K562 (cell line): ENCODE results near the gene NINJ1.

Experiments
- YY1 ChIP-seq, 3 experiments: IDR thresholded peaks; 2 replicates each; pipeline ENCODE4 v1.6.1; 2011; ENCODE audit warnings: low read length in 2 of 3, mild to moderate bottlenecking in 2 of 3, moderate library complexity in 2 of 3, borderline replicate concordance in 1 of 3, control low read depth in 1 of 3, low read depth in 1 of 3; ENCODE audit not compliant: insufficient read depth in 3 of 3, insufficient replicate concordance in 2 of 3, control insufficient read depth in 1 of 3, insufficient read length in 1 of 3; ENCODE audit errors: extremely low read depth in 1 of 3
- TF ChIP-seq, protein P1 (sequence below), 3 experiments: IDR thresholded peaks in 2 of 3; conservative IDR thresholded peaks in 1 of 3; 2 replicates each; pipeline ENCODE4 v1.5.1; 2011 to 2012; ENCODE audit warnings: low read length in 3 of 3, mild to moderate bottlenecking in 3 of 3, control low read depth in 2 of 3, improper control_type of control experiment in 1 of 3, inconsistent platforms in 1 of 3, low read depth in 1 of 3, mixed read lengths in 1 of 3, moderate library complexity in 1 of 3; ENCODE audit not compliant: insufficient read depth in 2 of 3

DNA sequence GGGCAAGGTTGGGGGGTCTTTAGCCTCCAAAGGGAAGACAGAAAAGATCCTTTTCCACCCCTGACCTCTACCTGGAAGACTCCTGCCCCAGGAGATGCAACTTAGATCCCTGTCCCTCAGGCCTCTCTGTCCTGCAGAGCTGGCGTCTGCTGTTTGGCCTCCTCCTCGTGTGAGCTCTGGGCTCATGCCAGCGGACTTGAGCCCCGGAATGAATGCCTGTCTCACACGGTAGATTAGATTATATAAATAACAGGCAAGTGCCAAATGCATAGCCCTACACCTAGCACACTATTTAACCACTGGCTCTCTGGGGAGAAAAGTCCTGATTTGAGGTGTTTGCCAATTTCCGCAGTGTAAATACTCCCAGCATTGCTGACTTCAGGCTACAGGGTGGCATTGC lies 48.5 kb upstream of the NINJ1 start:
- no peak for TF ChIP-seq YY1 (IDR thresholded peaks at IDR 0.05; ENCODE audit: borderline replicate concordance in 1 of 3, control insufficient read depth in 1 of 3, extremely low read depth in 1 of 3, insufficient read depth in 3 of 3, insufficient read length in 1 of 3, insufficient replicate concordance in 2 of 3, low read depth in 1 of 3, low read length in 2 of 3)
- TF ChIP-seq, protein P1, sequence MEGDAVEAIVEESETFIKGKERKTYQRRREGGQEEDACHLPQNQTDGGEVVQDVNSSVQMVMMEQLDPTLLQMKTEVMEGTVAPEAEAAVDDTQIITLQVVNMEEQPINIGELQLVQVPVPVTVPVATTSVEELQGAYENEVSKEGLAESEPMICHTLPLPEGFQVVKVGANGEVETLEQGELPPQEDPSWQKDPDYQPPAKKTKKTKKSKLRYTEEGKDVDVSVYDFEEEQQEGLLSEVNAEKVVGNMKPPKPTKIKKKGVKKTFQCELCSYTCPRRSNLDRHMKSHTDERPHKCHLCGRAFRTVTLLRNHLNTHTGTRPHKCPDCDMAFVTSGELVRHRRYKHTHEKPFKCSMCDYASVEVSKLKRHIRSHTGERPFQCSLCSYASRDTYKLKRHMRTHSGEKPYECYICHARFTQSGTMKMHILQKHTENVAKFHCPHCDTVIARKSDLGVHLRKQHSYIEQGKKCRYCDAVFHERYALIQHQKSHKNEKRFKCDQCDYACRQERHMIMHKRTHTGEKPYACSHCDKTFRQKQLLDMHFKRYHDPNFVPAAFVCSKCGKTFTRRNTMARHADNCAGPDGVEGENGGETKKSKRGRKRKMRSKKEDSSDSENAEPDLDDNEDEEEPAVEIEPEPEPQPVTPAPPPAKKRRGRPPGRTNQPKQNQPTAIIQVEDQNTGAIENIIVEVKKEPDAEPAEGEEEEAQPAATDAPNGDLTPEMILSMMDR (IDR thresholded peaks at IDR 0.05 in 2 of 3, conservative IDR thresholded peaks at IDR 0.05 in 1 of 3; ENCODE audit: insufficient read depth in 2 of 3, low read depth in 1 of 3, low read length in 3 of 3): no peak
